Measurements from ENCODE around the gene DIP2A.

GRCh38 chr21:46504666-46505065 is 46.0 kb downstream of the DIP2A start:
- no peak for TF ChIP-seq CTCF (IDR thresholded peaks at IDR 0.05)
- TF ChIP-seq POLR2A (IDR thresholded peaks at IDR 0.05): no peak
- TF ChIP-seq EP300 (IDR thresholded peaks at IDR 0.05): no peak

Data from ovary (tissue), 3 donors.